GM12892 (cell line): ENCODE results near the gene COA4.

Experiments
- POLR2A ChIP-seq: IDR thresholded peaks from 2 replicates; pipeline ENCODE4 v1.6.1; 2011; ENCODE audit warnings: low read depth, low read length, control low read depth
- POLR2AphosphoS5 ChIP-seq: IDR thresholded peaks from 2 replicates; pipeline ENCODE4 v1.6.1; 2011; ENCODE audit warnings: low read depth, low read length, control low read depth
- TAF1 ChIP-seq: IDR thresholded peaks from 2 replicates; pipeline ENCODE4 v1.6.1; 2011; ENCODE audit warnings: low read depth, mild to moderate bottlenecking, control low read depth, low read length, borderline replicate concordance

GRCh38 chr11:73916435-73916834 lies 39.8 kb upstream of the COA4 start:
- TF ChIP-seq POLR2A = no peak
- no peak for TF ChIP-seq POLR2AphosphoS5
- no peak for TF ChIP-seq TAF1
